ENCODE results near the gene TRA2A.

DNA sequence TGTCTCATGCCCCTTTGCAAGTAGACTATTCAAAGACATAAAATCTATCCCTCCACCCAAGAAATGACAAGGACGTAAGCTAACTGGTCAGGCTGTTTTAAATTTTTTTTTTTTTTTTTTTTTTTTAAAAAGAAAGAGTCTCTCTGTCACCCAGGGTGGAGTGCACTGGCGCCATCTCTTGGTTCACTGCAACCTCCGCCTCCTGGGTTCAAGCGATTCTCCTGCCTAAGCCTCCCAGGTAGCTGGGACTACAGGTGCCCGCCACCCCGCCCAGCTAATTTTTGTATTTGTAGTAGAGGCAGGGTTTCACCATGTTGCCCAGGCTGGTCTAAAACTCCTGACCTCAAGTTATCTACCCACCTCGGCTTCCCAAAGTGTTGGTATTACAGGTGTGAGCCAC, 11.2 kb downstream of the TRA2A start:
- no peak for TF ChIP-seq EP300 (IDR thresholded peaks at IDR 0.05; ENCODE audit: low read depth)
- TF ChIP-seq, protein P1, sequence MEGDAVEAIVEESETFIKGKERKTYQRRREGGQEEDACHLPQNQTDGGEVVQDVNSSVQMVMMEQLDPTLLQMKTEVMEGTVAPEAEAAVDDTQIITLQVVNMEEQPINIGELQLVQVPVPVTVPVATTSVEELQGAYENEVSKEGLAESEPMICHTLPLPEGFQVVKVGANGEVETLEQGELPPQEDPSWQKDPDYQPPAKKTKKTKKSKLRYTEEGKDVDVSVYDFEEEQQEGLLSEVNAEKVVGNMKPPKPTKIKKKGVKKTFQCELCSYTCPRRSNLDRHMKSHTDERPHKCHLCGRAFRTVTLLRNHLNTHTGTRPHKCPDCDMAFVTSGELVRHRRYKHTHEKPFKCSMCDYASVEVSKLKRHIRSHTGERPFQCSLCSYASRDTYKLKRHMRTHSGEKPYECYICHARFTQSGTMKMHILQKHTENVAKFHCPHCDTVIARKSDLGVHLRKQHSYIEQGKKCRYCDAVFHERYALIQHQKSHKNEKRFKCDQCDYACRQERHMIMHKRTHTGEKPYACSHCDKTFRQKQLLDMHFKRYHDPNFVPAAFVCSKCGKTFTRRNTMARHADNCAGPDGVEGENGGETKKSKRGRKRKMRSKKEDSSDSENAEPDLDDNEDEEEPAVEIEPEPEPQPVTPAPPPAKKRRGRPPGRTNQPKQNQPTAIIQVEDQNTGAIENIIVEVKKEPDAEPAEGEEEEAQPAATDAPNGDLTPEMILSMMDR (IDR thresholded peaks at IDR 0.05): no peak
- no peak for TF ChIP-seq POLR2AphosphoS5 (IDR thresholded peaks at IDR 0.05)
